Liver (tissue), 9 donors: ENCODE results near the gene SOCS3. TPM values are rescaled to one million over a fixed set of nuclear protein-coding genes. Genes with fewer than 3 reads are reported as not detected.
"Not testable (repeated sequence)": the region's sequence is repeated elsewhere in the genome, so short reads cannot be mapped to it uniquely, and the experiment has no call there.

Experiments
- DNase-seq: peaks from one replicate; pipeline ENCODE4 v3.0.0-alpha.2; 2017; ENCODE audit warnings: low spot score
- H3K27ac ChIP-seq, 2 donors: one replicate each; pipeline ENCODE4 v1.7.0; 2013; ENCODE audit warnings: inconsistent platforms in 2 of 2, low read length in 2 of 2, control low read depth in 1 of 2, low read depth in 1 of 2, mild to moderate bottlenecking in 1 of 2
- H3K27me3 ChIP-seq, 4 donors: one replicate each; pipeline versions ENCODE4 v1.6.1 to v1.7.0; 2013; ENCODE audit warnings: low read length in 3 of 4, inconsistent platforms in 1 of 4, mild to moderate bottlenecking in 1 of 4, moderate library complexity in 1 of 4; ENCODE audit not compliant: control insufficient read depth in 4 of 4, insufficient read depth in 4 of 4
- H3K36me3 ChIP-seq, 4 donors: one replicate each; pipeline versions ENCODE4 v1.6.1 to v1.7.0; 2013; ENCODE audit warnings: low read length in 3 of 4, mild to moderate bottlenecking in 3 of 4, low read depth in 1 of 4, moderate library complexity in 1 of 4; ENCODE audit not compliant: control insufficient read depth in 4 of 4, insufficient read depth in 3 of 4
- H3K4me1 ChIP-seq, 4 donors: one replicate each; pipeline versions ENCODE4 v1.6.1 to v1.7.0; 2013; ENCODE audit warnings: low read length in 3 of 4, mild to moderate bottlenecking in 3 of 4, moderate library complexity in 1 of 4; ENCODE audit not compliant: control insufficient read depth in 4 of 4, insufficient read depth in 4 of 4
- H3K4me3 ChIP-seq, 3 donors: one replicate each; pipeline versions ENCODE4 v1.6.1 to v1.7.0; 2013; ENCODE audit warnings: low read length in 3 of 3, control low read depth in 1 of 3, low read depth in 1 of 3, mild to moderate bottlenecking in 1 of 3
- H3K9ac ChIP-seq, 2 donors: one replicate each; pipeline ENCODE4 v1.7.0; 2013; ENCODE audit warnings: low read length in 2 of 2, mild to moderate bottlenecking in 2 of 2, moderate library complexity in 2 of 2, control low read depth in 1 of 2, low read depth in 1 of 2
- H3K9me3 ChIP-seq, 4 donors: one replicate each; pipeline versions ENCODE4 v1.6.1 to v1.7.0; 2013; ENCODE audit warnings: low read length in 3 of 4; ENCODE audit not compliant: control insufficient read depth in 4 of 4
- EGR1 ChIP-seq, 2 donors: IDR thresholded peaks; 2 replicates each; pipeline ENCODE4 v1.6.1; 2016 to 2018; ENCODE audit warnings: antibody characterized with exemption in 2 of 2, low read depth in 2 of 2
- FOXA2 ChIP-seq: IDR thresholded peaks from 2 replicates; pipeline ENCODE4 v1.6.1; 2016; ENCODE audit warnings: antibody characterized with exemption
- GABPA ChIP-seq, 2 donors: IDR thresholded peaks in 1 of 2; conservative IDR thresholded peaks in 1 of 2; 2 replicates each; pipeline ENCODE4 v1.6.1; 2016; ENCODE audit warnings: antibody characterized with exemption in 2 of 2, mild to moderate bottlenecking in 1 of 2, moderate library complexity in 1 of 2
- HNF4A ChIP-seq, 2 donors: conservative IDR thresholded peaks; 2 replicates each; pipeline ENCODE4 v1.6.1; 2016; ENCODE audit warnings: antibody characterized with exemption in 2 of 2, mild to moderate bottlenecking in 2 of 2
- HNF4G ChIP-seq: IDR thresholded peaks from 2 replicates; pipeline ENCODE4 v1.6.1; 2016; ENCODE audit warnings: antibody characterized with exemption
- JUND ChIP-seq, 2 donors: IDR thresholded peaks; 2 replicates each; pipeline ENCODE4 v1.6.1; 2016; ENCODE audit warnings: antibody characterized with exemption in 2 of 2
- MAX ChIP-seq: IDR thresholded peaks from 2 replicates; pipeline ENCODE4 v1.6.1; 2016; ENCODE audit warnings: antibody characterized with exemption
- NR2F2 ChIP-seq: IDR thresholded peaks from 2 replicates; pipeline ENCODE4 v1.6.1; 2016; ENCODE audit warnings: antibody characterized with exemption
- RAD21 ChIP-seq, 2 donors: IDR thresholded peaks; 2 replicates each; pipeline ENCODE4 v1.6.1; 2016; ENCODE audit warnings: antibody characterized with exemption in 2 of 2, mild to moderate bottlenecking in 2 of 2
- REST ChIP-seq: IDR thresholded peaks from 2 replicates; pipeline ENCODE4 v1.6.1; 2016; ENCODE audit warnings: antibody characterized with exemption, mild to moderate bottlenecking
- RXRA ChIP-seq, 2 donors: IDR thresholded peaks; 2 replicates each; pipeline ENCODE4 v1.6.1; 2017 to 2018; ENCODE audit warnings: antibody characterized with exemption in 2 of 2, mild to moderate bottlenecking in 1 of 2
- SP1 ChIP-seq: IDR thresholded peaks from 2 replicates; pipeline ENCODE4 v1.6.1; 2018; ENCODE audit warnings: antibody characterized with exemption, mild to moderate bottlenecking
- TAF1 ChIP-seq: conservative IDR thresholded peaks from 2 replicates; pipeline ENCODE4 v1.6.1; 2016; ENCODE audit warnings: antibody characterized with exemption, mild to moderate bottlenecking
- WGBS: extraction: QIAGEN DNeasy Blood & Tissue Kit; methylation state at CpG from one replicate; pipeline ENCODE4 v1.1.7; 2013; 5-methylcytosine and 5-hydroxymethylcytosine counted together
- polyA plus RNA-seq, 2 donors: library from polyadenylated mRNA; stranded (reverse) in 1 of 2; unstranded in 1 of 2; fragments of 200-250 nt in 1 of 2; fragments of >200 nt in 1 of 2; fragmentation: Nextera tagmentation in 1 of 2; extraction: Ambion mirVana in 1 of 2; gene quantifications; one replicate each; pipeline versions ENCODE4 v1.2.1 to v1.2.3, GENCODE V29; 2013 to 2015
- total RNA-seq, 2 donors: library from RNA; depleted of rRNA; stranded (reverse); fragments of >200 nt; gene quantifications; one replicate each; pipeline ENCODE4 v1.2.3, GENCODE V29; 2014
- TF ChIP-seq, protein P1 (sequence below): IDR thresholded peaks from 2 replicates; pipeline ENCODE4 v1.6.1; 2016; ENCODE audit warnings: antibody characterized with exemption
- donor health status: healthy.
- donor health status: healthy.
- donor health status: healthy.
- donor health status: healthy.
- donor health status: healthy.

SOCS3 gene
- total and polyA plus RNA-seq, 4 donors = 12.2 to 48.0 (median 18.3) TPM

- H3K9me3 ChIP-seq = no peaks in the 10 kb centered on the region
- WGBS = 2% methylated on average over 80 of the region's 80 CpGs
- no peaks in the 10 kb centered on the region for H3K36me3 ChIP-seq
- H3K9ac ChIP-seq = peak overlapping the region in 1 of 2 donors; percentile 12
- TF ChIP-seq, protein P1, sequence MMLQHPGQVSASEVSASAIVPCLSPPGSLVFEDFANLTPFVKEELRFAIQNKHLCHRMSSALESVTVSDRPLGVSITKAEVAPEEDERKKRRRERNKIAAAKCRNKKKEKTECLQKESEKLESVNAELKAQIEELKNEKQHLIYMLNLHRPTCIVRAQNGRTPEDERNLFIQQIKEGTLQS = no peak
- TF ChIP-seq RXRA (IDR thresholded peaks at IDR 0.05) (peak in 1 of 2 donors; percentile 55), REST (no peak), EGR1 (IDR thresholded peaks at IDR 0.05; ENCODE audit: low read depth in 2 of 2) (peak in 1 of 2 donors; percentile 56), SP1 (peak; percentile 50), RAD21 (IDR thresholded peaks at IDR 0.05) (peak in 1 of 2 donors; percentile 49), GABPA (IDR thresholded peaks at IDR 0.05 in 1 of 2, conservative IDR thresholded peaks at IDR 0.05 in 1 of 2) (peak in 1 of 2 donors; percentile 29), MAX (peak; percentile 33), FOXA2 (no peak)
- H3K27me3 ChIP-seq = no peaks in the 10 kb centered on the region
- peaks cover 8 to 35% (median 15%) of the 10 kb centered on the region in 4 donors for H3K4me1 ChIP-seq
- H3K4me3 ChIP-seq = peak overlapping the region in 2 of 3 donors; percentile 18 to 47
- H3K27ac ChIP-seq = peak overlapping the region; percentile 47 to 74
- peak; percentile 58 for DNase-seq
These were observed 45.9 kb downstream of the SOCS3 start for GRCh38 chr17:78313735-78314648.

- not testable (repeated sequence) for H3K9ac ChIP-seq, H3K27ac ChIP-seq, DNase-seq, H3K27me3 ChIP-seq, H3K9me3 ChIP-seq, H3K36me3 ChIP-seq, H3K4me3 ChIP-seq
- peaks cover 3 to 22% (median 12%) of the 10 kb centered on the region in 4 donors for H3K4me1 ChIP-seq
- 92% methylated on average over 12 of the region's 12 CpGs for WGBS
These were observed 50.1 kb downstream of the SOCS3 start for GRCh38 chr17:78309659-78310255.

DNA sequence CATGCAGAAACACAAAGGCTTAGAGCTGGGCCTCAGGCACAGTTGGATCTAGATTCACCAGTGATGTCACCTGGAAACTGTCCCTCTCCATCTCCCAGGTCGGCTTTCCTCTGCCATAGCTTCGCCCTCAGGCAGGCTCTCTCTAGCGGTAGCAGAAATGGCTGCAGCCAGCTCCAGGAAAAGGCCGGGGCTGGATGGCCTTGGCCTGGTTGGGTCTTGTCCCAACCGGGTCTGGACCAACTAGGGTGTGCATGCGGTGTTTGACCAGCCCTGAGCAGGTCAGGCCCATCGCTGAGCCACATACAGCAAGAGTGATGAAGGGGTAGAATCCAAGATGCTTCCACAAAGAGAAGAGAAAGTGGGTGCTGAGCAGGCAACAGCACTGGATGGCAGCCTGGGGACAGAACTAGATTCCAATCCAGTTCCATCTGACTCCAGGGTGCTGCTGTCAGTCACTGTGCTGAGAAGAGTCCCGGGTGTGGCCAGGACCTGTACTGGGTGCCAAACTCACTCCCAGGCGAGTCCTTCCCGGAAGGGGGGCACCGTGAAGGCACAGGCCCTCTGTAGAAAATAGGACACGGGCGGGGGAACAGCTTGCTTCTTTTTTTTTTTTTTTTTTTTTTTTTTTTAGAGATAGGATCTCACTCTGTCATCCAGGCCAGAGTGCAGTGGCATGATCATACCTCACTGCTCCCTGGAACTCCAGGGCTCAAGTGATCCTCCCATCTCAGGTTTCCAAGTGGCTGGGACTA is 51.8 kb downstream of the SOCS3 start:
- peaks cover 0 to 2% (median 0%) of the 10 kb centered on the region in 4 donors for H3K9me3 ChIP-seq
- H3K9ac ChIP-seq = no peak overlapping the region
- H3K27me3 ChIP-seq = no peaks in the 10 kb centered on the region
- H3K27ac ChIP-seq = peak overlapping the region; percentile 38 to 49
- H3K4me3 ChIP-seq = no peak overlapping the region
- 60% methylated on average over 13 of the region's 13 CpGs for WGBS
- peaks cover 3 to 16% (median 8%) of the 10 kb centered on the region in 4 donors for H3K4me1 ChIP-seq
- no peak for DNase-seq
- H3K36me3 ChIP-seq = no peaks in the 10 kb centered on the region
- TF ChIP-seq NR2F2 (no peak), REST (peak; percentile 37), JUND (IDR thresholded peaks at IDR 0.05) (no peak), EGR1 (IDR thresholded peaks at IDR 0.05; ENCODE audit: low read depth in 2 of 2) (peak in 1 of 2 donors; percentile 40), HNF4G (no peak), GABPA (IDR thresholded peaks at IDR 0.05 in 1 of 2, conservative IDR thresholded peaks at IDR 0.05 in 1 of 2) (no peak), FOXA2 (peak; percentile 41), RAD21 (IDR thresholded peaks at IDR 0.05) (peak; percentile 64 to 87), TAF1 (no peak), SP1 (peak; percentile 44), HNF4A (conservative IDR thresholded peaks at IDR 0.05) (peak; percentile 53 to 59), MAX (no peak)
- TF ChIP-seq, protein P1 = no peak
